PFSK-1 (cell line): ENCODE measurements around the gene KANSL1L.

ENCODE experiments used
- FOXP2 ChIP-seq: optimal IDR thresholded peaks from 2 replicates; pipeline ENCODE3; 2011; ENCODE audit warnings: borderline replicate concordance, control low read depth, inconsistent platforms; ENCODE audit not compliant: insufficient read depth; ENCODE audit errors: extremely low read length, extremely low read depth
- POLR2AphosphoS5 ChIP-seq: IDR thresholded peaks from 2 replicates; pipeline ENCODE4 v1.6.1; 2012; ENCODE audit warnings: low read depth, mild to moderate bottlenecking, control low read depth, low read length, moderate library complexity
- REST ChIP-seq, 2 experiments: IDR thresholded peaks; 2 replicates each; pipeline versions ENCODE4 v1.6.1 to v1.8.0; 2011 to 2012; ENCODE audit warnings: low read depth in 2 of 2, low read length in 2 of 2, control low read depth in 1 of 2, inconsistent platforms in 1 of 2, mild to moderate bottlenecking in 1 of 2, moderate library complexity in 1 of 2; ENCODE audit not compliant: insufficient read depth in 1 of 2
- SIN3A ChIP-seq: IDR thresholded peaks from 2 replicates; pipeline ENCODE4 v1.6.1; 2012; ENCODE audit warnings: mild to moderate bottlenecking, low read length, moderate library complexity, borderline replicate concordance; ENCODE audit not compliant: insufficient read depth
- TAF1 ChIP-seq: IDR thresholded peaks from 2 replicates; pipeline ENCODE4 v1.6.1; 2012; ENCODE audit warnings: low read length, control low read depth, borderline replicate concordance; ENCODE audit not compliant: insufficient read depth

The KANSL1L gene

GRCh38 chr2:210158236-210158635, 13.0 kb downstream of the KANSL1L start:
- no peak for TF ChIP-seq POLR2AphosphoS5
- TF ChIP-seq REST (IDR thresholded peaks at IDR 0.05; ENCODE audit: insufficient read depth in 1 of 2, low read depth in 2 of 2, low read length in 2 of 2), result no peak
- TF ChIP-seq SIN3A, result no peak
- TF ChIP-seq FOXP2, result no peak
- no peak for TF ChIP-seq TAF1

- no peak for TF ChIP-seq POLR2AphosphoS5
- TF ChIP-seq REST (IDR thresholded peaks at IDR 0.05; ENCODE audit: insufficient read depth in 1 of 2, low read depth in 2 of 2, low read length in 2 of 2), result no peak
- TF ChIP-seq SIN3A, result no peak
- no peak for TF ChIP-seq TAF1
- TF ChIP-seq FOXP2, result no peak
Measured at GRCh38 chr2:210157526-210157925, 13.7 kb downstream of the KANSL1L start.

GRCh38 chr2:210147614-210148013, 23.6 kb downstream of the KANSL1L start:
- TF ChIP-seq SIN3A, result no peak
- no peak for TF ChIP-seq FOXP2
- TF ChIP-seq POLR2AphosphoS5, result no peak
- TF ChIP-seq REST (IDR thresholded peaks at IDR 0.05; ENCODE audit: insufficient read depth in 1 of 2, low read depth in 2 of 2, low read length in 2 of 2), result no peak
- TF ChIP-seq TAF1, result no peak

- TF ChIP-seq REST (IDR thresholded peaks at IDR 0.05; ENCODE audit: insufficient read depth in 1 of 2, low read depth in 2 of 2, low read length in 2 of 2), result no peak
Measured at GRCh38 chr2:210132239-210132638, 39.0 kb downstream of the KANSL1L start.

GRCh38 chr2:210128961-210129360, 42.2 kb downstream of the KANSL1L start:
- TF ChIP-seq REST (IDR thresholded peaks at IDR 0.05; ENCODE audit: insufficient read depth in 1 of 2, low read depth in 2 of 2, low read length in 2 of 2) (no peak), FOXP2 (no peak)
